RKO (cell line): ENCODE data around the gene MORF4L1.
A peak's percentile ranks its signal among the peaks of the same experiment; 100 is the strongest.
"Not testable (repeated sequence)": the region's sequence is repeated elsewhere in the genome, so short reads cannot be mapped to it uniquely, and the experiment has no call there.

Source experiments
- DNase-seq: peaks from one replicate; pipeline ENCODE4 v3.0.0-alpha.2; 2016; ENCODE audit warnings: low spot score

MORF4L1 gene

GRCh38 chr15:78902281-78903032 lies 29.8 kb downstream of the MORF4L1 start:
- DNase-seq: not testable (repeated sequence)

- no peak for DNase-seq
Measured at GRCh38 chr15:78904599-78905358, 32.1 kb downstream of the MORF4L1 start.

- DNase-seq: peak; percentile 21
Measured at GRCh38 chr15:78906316-78906620, 33.6 kb downstream of the MORF4L1 start.

GRCh38 chr15:78907577-78907976 lies 34.9 kb downstream of the MORF4L1 start:
- no peak for DNase-seq

- no peak for DNase-seq
Measured at GRCh38 chr15:78909160-78909695, 36.5 kb downstream of the MORF4L1 start.

- DNase-seq: peak; percentile 28
Measured at GRCh38 chr15:78909791-78910228, 37.1 kb downstream of the MORF4L1 start.

- DNase-seq: no peak
Measured at GRCh38 chr15:78910271-78910670, 37.6 kb downstream of the MORF4L1 start.

GRCh38 chr15:78912316-78912715 lies 39.6 kb downstream of the MORF4L1 start:
- no peak for DNase-seq

GRCh38 chr15:78913012-78913411 lies 40.3 kb downstream of the MORF4L1 start:
- no peak for DNase-seq

GRCh38 chr15:78914027-78914764 lies 41.5 kb downstream of the MORF4L1 start:
- DNase-seq: no peak

GRCh38 chr15:78915341-78916087 lies 42.8 kb downstream of the MORF4L1 start:
- DNase-seq: no peak

- DNase-seq: no peak
Measured at GRCh38 chr15:78916088-78916487, 43.4 kb downstream of the MORF4L1 start.

- DNase-seq: no peak
Measured at GRCh38 chr15:78917888-78918287, 45.2 kb downstream of the MORF4L1 start.

- no peak for DNase-seq
Measured at GRCh38 chr15:78921517-78921916, 48.8 kb downstream of the MORF4L1 start.

- no peak for DNase-seq
Measured at GRCh38 chr15:78921940-78922339, 49.2 kb downstream of the MORF4L1 start.

- DNase-seq: no peak
Measured at GRCh38 chr15:78922527-78922926, 49.8 kb downstream of the MORF4L1 start.

GRCh38 chr15:78923015-78923414 lies 50.3 kb downstream of the MORF4L1 start:
- no peak for DNase-seq

GRCh38 chr15:78923480-78924360 lies 51.0 kb downstream of the MORF4L1 start:
- no peak for DNase-seq

GRCh38 chr15:78925076-78925624 lies 52.5 kb downstream of the MORF4L1 start:
- no peak for DNase-seq

GRCh38 chr15:78925956-78926743 lies 53.5 kb downstream of the MORF4L1 start:
- no peak for DNase-seq
